Uterus (tissue), 2 donors: ENCODE results near the gene ANKRD40CL.

Source experiments
- CTCF ChIP-seq, 4 experiments: fragments of 200-600 bp in 2 of 4; fragments of 450-650 bp in 2 of 4; sonication (generic) in 2 of 4; IDR thresholded peaks; one replicate each; pipeline ENCODE4 v1.5.1; 2016 to 2019; ENCODE audit warnings: antibody characterized with exemption in 4 of 4, mild to moderate bottlenecking in 2 of 4, moderate library complexity in 1 of 4
- POLR2A ChIP-seq, 2 donors: fragments of 450-650 bp; IDR thresholded peaks; one replicate each; pipeline ENCODE4 v1.6.1; 2016; ENCODE audit warnings: antibody characterized with exemption in 2 of 2, mild to moderate bottlenecking in 1 of 2, moderate library complexity in 1 of 2

GRCh38 chr17:50739098-50739497 lies 28.2 kb downstream of the ANKRD40CL start:
- no peak for TF ChIP-seq POLR2A (IDR thresholded peaks at IDR 0.05)
- TF ChIP-seq CTCF (IDR thresholded peaks at IDR 0.05): no peak
